RCC 7860 (cell line): ENCODE data around the gene UBE2L3.
A peak's percentile ranks its signal among the peaks of the same experiment; 100 is the strongest.
"Not testable (repeated sequence)": the region's sequence is repeated elsewhere in the genome, so short reads cannot be mapped to it uniquely, and the experiment has no call there.

ENCODE experiments used
- DNase-seq: peaks from one replicate; pipeline ENCODE4 v3.0.0-alpha.2; 2015; ENCODE audit warnings: low spot score
- FAIRE-seq: peaks from 2 replicates; lab custom pipeline; 2012; peaks lifted over from hg19 to GRCh38; lab: Jason Lieb, UNC

UBE2L3 gene

GRCh38 chr22:21641789-21642583 lies 74.5 kb downstream of the UBE2L3 start, which contains the start of gene SDF2L1:
SDF2L1 (plus strand) TSS chr22:21642302; CDS start chr22:21642337, 35 bp downstream.
- FAIRE-seq (peak; percentile 82), DNase-seq (peak; percentile 92)

GRCh38 chr22:21642584-21643448 lies 75.3 kb downstream of the UBE2L3 start:
- DNase-seq, result peak; percentile 55
- peak; percentile 5 for FAIRE-seq

GRCh38 chr22:21643533-21644357 lies 76.2 kb downstream of the UBE2L3 start:
- DNase-seq (no peak), FAIRE-seq (no peak)

- not testable (repeated sequence) for FAIRE-seq, DNase-seq
Observed at GRCh38 chr22:21645513-21645912, 78.0 kb downstream of the UBE2L3 start.

- FAIRE-seq (no peak), DNase-seq (peak; percentile 59)
Observed at GRCh38 chr22:21646608-21647590, 79.4 kb downstream of the UBE2L3 start.

GRCh38 chr22:21650280-21650679 lies 82.8 kb downstream of the UBE2L3 start:
- DNase-seq (no peak), FAIRE-seq (no peak)

GRCh38 chr22:21650823-21651520 lies 83.5 kb downstream of the UBE2L3 start:
- FAIRE-seq (no peak), DNase-seq (no peak)

GRCh38 chr22:21651521-21652009 lies 84.1 kb downstream of the UBE2L3 start:
- no peak for DNase-seq
- no peak for FAIRE-seq

- peak; percentile 63 for DNase-seq
- peak; percentile 68 for FAIRE-seq
Observed at GRCh38 chr22:21652010-21652546, 84.6 kb downstream of the UBE2L3 start.

GRCh38 chr22:21652547-21653545 lies 85.3 kb downstream of the UBE2L3 start:
- FAIRE-seq (no peak), DNase-seq (no peak)

GRCh38 chr22:21657020-21657359 lies 89.5 kb downstream of the UBE2L3 start:
- FAIRE-seq (no peak), DNase-seq (no peak)

- DNase-seq, result peak; percentile 12
- FAIRE-seq, result no peak
Observed at GRCh38 chr22:21657360-21658032, 90.0 kb downstream of the UBE2L3 start.

- FAIRE-seq (no peak), DNase-seq (no peak)
Observed at GRCh38 chr22:21659864-21660525, 92.5 kb downstream of the UBE2L3 start.

- no peak for FAIRE-seq
- DNase-seq, result no peak
Observed at GRCh38 chr22:21660904-21661303, 93.4 kb downstream of the UBE2L3 start.

- no peak for FAIRE-seq
- no peak for DNase-seq
Observed at GRCh38 chr22:21661991-21662390, 94.5 kb downstream of the UBE2L3 start.

GRCh38 chr22:21663738-21664137 lies 96.2 kb downstream of the UBE2L3 start:
- FAIRE-seq, result no peak

More at GRCh38 chr22:21663738-21664137, 96.2 kb downstream of the UBE2L3 start:
- no peak for DNase-seq
